CD14-positive monocyte (primary cell): ENCODE results near the gene KRT38. TPM values are rescaled to one million over a fixed set of nuclear protein-coding genes. Genes with fewer than 3 reads are reported as not detected.

Experiments used
- DNase-seq, 3 donors: peaks; one replicate each; pipeline ENCODE4 v3.0.0-alpha.2; 2011 to 2022
- H2AFZ ChIP-seq: 2 replicates; pipeline ENCODE4 v1.6.0; 2012; ENCODE audit warnings: mild to moderate bottlenecking, low read depth, low read length, inconsistent platforms; ENCODE audit not compliant: insufficient read depth, poor library complexity, severe bottlenecking
- H3K27ac ChIP-seq, 2 donors: 1 replicate in 1 of 2; 2 replicates in 1 of 2; pipeline ENCODE4 v1.5.1; 2012 to 2013; ENCODE audit warnings: low read length in 2 of 2, control low read depth in 1 of 2, inconsistent platforms in 1 of 2, low read depth in 1 of 2, mild to moderate bottlenecking in 1 of 2
- H3K27me3 ChIP-seq, 2 donors: one replicate each; pipeline versions ENCODE4 v1.6.0 to v1.6.1; 2011 to 2013; ENCODE audit warnings: low read length in 2 of 2; ENCODE audit not compliant: control insufficient read depth in 2 of 2, insufficient read depth in 2 of 2
- H3K36me3 ChIP-seq, 2 donors: replicated peaks in 1 of 2; 1 replicate in 1 of 2; 2 replicates in 1 of 2; pipeline versions ENCODE4 v1.5.1 to v1.6.1; 2012 to 2013; ENCODE audit warnings: low read length in 2 of 2, control low read depth in 1 of 2, inconsistent platforms in 1 of 2, mild to moderate bottlenecking in 1 of 2; ENCODE audit not compliant: insufficient read depth in 2 of 2, control insufficient read depth in 1 of 2
- H3K4me1 ChIP-seq, 2 donors: 1 replicate in 1 of 2; 2 replicates in 1 of 2; pipeline versions ENCODE4 v1.5.1 to v1.6.1; 2012 to 2013; ENCODE audit warnings: low read length in 2 of 2, control low read depth in 1 of 2, inconsistent platforms in 1 of 2, mild to moderate bottlenecking in 1 of 2, moderate library complexity in 1 of 2; ENCODE audit not compliant: insufficient read depth in 2 of 2, control insufficient read depth in 1 of 2
- H3K4me2 ChIP-seq: replicated peaks from 2 replicates; pipeline ENCODE3; 2012; ENCODE audit warnings: low read length, moderate library complexity, mild to moderate bottlenecking; ENCODE audit not compliant: poor library complexity, severe bottlenecking; ENCODE audit errors: extremely low read depth
- H3K4me3 ChIP-seq, 3 experiments: fragments of 200-600 bp in 1 of 3; sonication (generic) in 1 of 3; replicated peaks in 1 of 3; 1 replicate in 2 of 3; 2 replicates in 1 of 3; pipeline ENCODE4 v1.5.1; 2011 to 2013; ENCODE audit warnings: low read length in 3 of 3, mild to moderate bottlenecking in 3 of 3, control low read depth in 2 of 3, low read depth in 2 of 3, inconsistent platforms in 1 of 3, moderate library complexity in 1 of 3
- H3K79me2 ChIP-seq: 2 replicates; pipeline ENCODE4 v1.6.0; 2012; ENCODE audit warnings: mild to moderate bottlenecking, control low read depth, inconsistent platforms, low read length, moderate library complexity; ENCODE audit not compliant: insufficient read depth
- H3K9ac ChIP-seq: 2 replicates; pipeline ENCODE4 v1.6.0; 2017; ENCODE audit warnings: low read length, mild to moderate bottlenecking; ENCODE audit not compliant: insufficient read depth, poor library complexity, severe bottlenecking
- H3K9me3 ChIP-seq, 2 donors: replicated peaks in 1 of 2; 1 replicate in 1 of 2; 2 replicates in 1 of 2; pipeline versions ENCODE4 v1.5.1 to v1.6.1; 2012 to 2013; ENCODE audit warnings: low read length in 2 of 2, control low read depth in 1 of 2; ENCODE audit not compliant: control insufficient read depth in 1 of 2, insufficient read depth in 1 of 2
- H4K20me1 ChIP-seq: 2 replicates; pipeline ENCODE4 v1.6.0; 2012; ENCODE audit warnings: mild to moderate bottlenecking, low read length, control low read depth, moderate library complexity; ENCODE audit not compliant: insufficient read depth
- H3K27ac Mint-ChIP-seq, 7 donors: one replicate each; pipeline ENCODE4 v1.8.0; 2020; ENCODE audit warnings: mild to moderate bottlenecking in 7 of 7, mixed read lengths in 7 of 7, moderate library complexity in 6 of 7, inconsistent platforms in 2 of 7
- H3K27me3 Mint-ChIP-seq, 3 donors: one replicate each; pipeline ENCODE4 v1.8.0; 2021 to 2022; ENCODE audit warnings: low read depth in 3 of 3, mild to moderate bottlenecking in 3 of 3, mixed read lengths in 3 of 3, moderate library complexity in 3 of 3, inconsistent platforms in 1 of 3
- H3K36me3 Mint-ChIP-seq, 2 donors: one replicate each; pipeline ENCODE4 v1.8.0; 2020; ENCODE audit warnings: mixed read lengths in 2 of 2, inconsistent platforms in 1 of 2, mild to moderate bottlenecking in 1 of 2
- H3K4me1 Mint-ChIP-seq: one replicate; pipeline ENCODE4 v1.8.0; 2020; ENCODE audit warnings: mild to moderate bottlenecking, mixed read lengths
- H3K4me3 Mint-ChIP-seq, 2 donors: one replicate each; pipeline ENCODE4 v1.8.0; 2020; ENCODE audit warnings: mild to moderate bottlenecking in 2 of 2, mixed read lengths in 2 of 2, moderate library complexity in 1 of 2
- H3K9me3 Mint-ChIP-seq, 7 donors: one replicate each; pipeline ENCODE4 v1.8.0; 2020 to 2022; ENCODE audit warnings: mixed read lengths in 7 of 7, mild to moderate bottlenecking in 6 of 7, moderate library complexity in 6 of 7, inconsistent platforms in 2 of 7
- WGBS: methylation state at CpG from one replicate; pipeline ENCODE4 v1.1.5; 2013; ENCODE audit warnings: missing lambda C conversion rate; ENCODE audit not compliant: insufficient coverage; 5-methylcytosine and 5-hydroxymethylcytosine counted together
- intact Hi-C, 2 donors: fragments of 100-400 bp; cut with micrococcal nuclease; formaldehyde crosslinking; loops; one replicate each; pipeline versions ENCODE4 v1.15.0 to v1.15.1; 2023
- polyA plus RNA-seq, 3 donors: library from polyadenylated mRNA; depleted of rRNA in 1 of 3; unstranded in 2 of 3; stranded (reverse) in 1 of 3; fragments of 300-500 nt in 2 of 3; fragments of >200 nt in 1 of 3; fragmentation: Illumina TruSeq in 2 of 3; gene quantifications; 1 replicate in 2 of 3; 2 replicates in 1 of 3; pipeline ENCODE4 v1.2.3, GENCODE V29; 2012 to 2021
- TF ChIP-seq, protein P1 (sequence below): fragments of 200-600 bp; IDR thresholded peaks from one replicate; pipeline ENCODE4 v1.8.0; 2022; ENCODE audit warnings: antibody characterized with exemption, mild to moderate bottlenecking

Gene KRT38
- polyA plus RNA-seq, 3 donors, result not detected

DNA sequence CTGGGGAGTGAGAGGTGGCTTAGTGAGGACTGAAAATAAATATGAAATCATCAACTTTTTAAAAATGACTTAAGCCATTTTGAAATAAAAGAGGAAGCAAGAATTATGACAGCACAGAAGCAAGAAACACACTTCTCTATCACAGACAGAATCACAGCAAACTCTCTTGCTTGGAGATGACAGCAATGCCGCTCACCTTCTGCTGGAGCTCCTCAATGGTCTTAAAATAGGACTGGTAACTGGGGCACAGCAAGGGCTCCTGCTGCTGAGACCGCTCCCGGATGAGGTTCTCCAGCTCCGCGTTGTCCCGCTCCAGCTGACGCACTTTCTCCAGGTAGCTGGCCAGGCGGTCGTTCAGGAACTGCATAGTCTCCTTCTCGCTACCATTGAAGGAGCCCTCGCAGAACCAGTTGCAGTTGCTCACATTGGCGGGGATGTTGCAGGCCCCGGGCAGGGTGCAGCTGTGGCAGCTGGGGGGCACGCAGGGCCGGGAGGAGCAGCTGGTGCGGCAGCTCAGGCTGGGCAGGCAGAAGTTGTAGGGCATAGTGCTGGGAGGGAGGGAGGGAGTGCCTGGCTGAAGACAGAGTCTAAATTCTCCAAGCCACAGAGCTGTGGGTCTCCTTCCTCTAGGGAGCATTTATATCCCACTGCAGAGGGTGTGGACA lies 43.7 kb downstream of the KRT38 start, which contains the start of gene KRT31:
TSS of gene KRT31 (minus strand) at position 613 of the 665 bp plus-strand sequence. CDS start at position 544, 69 bp downstream.
- Mint-ChIP-seq H3K4me1 (no peaks in the 10 kb centered on the region), H3K27me3 (peaks cover 4 to 12% (median 4%) of the 10 kb centered on the region in 3 donors), H3K4me3 (no peak within 1 kb of the TSS), H3K36me3 (no peaks in the 10 kb centered on the region), H3K27ac (no peak within 1 kb of the TSS), H3K9me3 (no peaks in the 10 kb centered on the region)
- Histone ChIP-seq H3K79me2 (no peaks in the 10 kb centered on the region), H3K36me3 (no peaks in the 10 kb centered on the region), H3K27me3 (no peaks in the 10 kb centered on the region), H3K4me1 (no peaks in the 10 kb centered on the region), H3K27ac (no peak within 1 kb of the TSS), H3K9ac (no peak within 1 kb of the TSS), H3K9me3 (no peaks in the 10 kb centered on the region), H3K4me2 (no peak within 1 kb of the TSS), H2AFZ (no peak within 1 kb of the TSS), H4K20me1 (no peaks in the 10 kb centered on the region), H3K4me3 (no peak within 1 kb of the TSS)
- DNase-seq, result no peak
- intact Hi-C loops, result no loop called here
- 94% methylated on average over 5 of the region's 16 CpGs for WGBS
- TF ChIP-seq, protein P1, sequence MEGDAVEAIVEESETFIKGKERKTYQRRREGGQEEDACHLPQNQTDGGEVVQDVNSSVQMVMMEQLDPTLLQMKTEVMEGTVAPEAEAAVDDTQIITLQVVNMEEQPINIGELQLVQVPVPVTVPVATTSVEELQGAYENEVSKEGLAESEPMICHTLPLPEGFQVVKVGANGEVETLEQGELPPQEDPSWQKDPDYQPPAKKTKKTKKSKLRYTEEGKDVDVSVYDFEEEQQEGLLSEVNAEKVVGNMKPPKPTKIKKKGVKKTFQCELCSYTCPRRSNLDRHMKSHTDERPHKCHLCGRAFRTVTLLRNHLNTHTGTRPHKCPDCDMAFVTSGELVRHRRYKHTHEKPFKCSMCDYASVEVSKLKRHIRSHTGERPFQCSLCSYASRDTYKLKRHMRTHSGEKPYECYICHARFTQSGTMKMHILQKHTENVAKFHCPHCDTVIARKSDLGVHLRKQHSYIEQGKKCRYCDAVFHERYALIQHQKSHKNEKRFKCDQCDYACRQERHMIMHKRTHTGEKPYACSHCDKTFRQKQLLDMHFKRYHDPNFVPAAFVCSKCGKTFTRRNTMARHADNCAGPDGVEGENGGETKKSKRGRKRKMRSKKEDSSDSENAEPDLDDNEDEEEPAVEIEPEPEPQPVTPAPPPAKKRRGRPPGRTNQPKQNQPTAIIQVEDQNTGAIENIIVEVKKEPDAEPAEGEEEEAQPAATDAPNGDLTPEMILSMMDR, result no peak

DNA sequence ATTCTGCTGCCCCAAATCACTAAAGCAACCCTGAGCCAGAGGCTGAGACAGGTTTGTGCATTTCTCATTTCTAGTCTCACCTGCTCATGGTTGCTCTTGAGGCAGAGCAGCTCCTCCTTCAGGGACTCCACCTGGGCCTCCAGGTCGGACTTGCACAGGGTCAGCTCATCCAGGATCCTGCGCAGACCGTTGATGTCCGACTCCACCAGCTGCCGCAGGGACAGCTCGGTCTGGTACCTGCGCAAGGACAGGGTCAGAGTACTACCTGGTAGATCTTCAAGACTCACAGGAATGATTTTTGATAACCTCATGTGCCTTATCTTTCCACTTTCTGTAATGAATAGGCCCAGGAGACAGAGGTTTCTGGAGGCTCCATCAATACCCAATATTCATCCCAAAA lies 44.4 kb downstream of the KRT38 start:
- 96% methylated on average over 7 of the region's 7 CpGs for WGBS
- no peak for DNase-seq
- no peaks in the 10 kb centered on the region for H4K20me1 ChIP-seq
- H3K4me3 ChIP-seq, result no peak overlapping the region
- no peaks in the 10 kb centered on the region for H3K36me3 ChIP-seq
- no peak overlapping the region for H3K4me2 ChIP-seq
- no peaks in the 10 kb centered on the region for H3K9me3 Mint-ChIP-seq
- no peak overlapping the region for H3K4me3 Mint-ChIP-seq
- H3K9me3 ChIP-seq, result no peaks in the 10 kb centered on the region
- H3K4me1 ChIP-seq, result no peaks in the 10 kb centered on the region
- H3K79me2 ChIP-seq, result no peaks in the 10 kb centered on the region
- no peak overlapping the region for H2AFZ ChIP-seq
- H3K27ac Mint-ChIP-seq, result no peak overlapping the region
- H3K9ac ChIP-seq, result no peak overlapping the region
- intact Hi-C loops, result no loop called here
- H3K27ac ChIP-seq, result no peak overlapping the region
- H3K4me1 Mint-ChIP-seq, result no peaks in the 10 kb centered on the region
- H3K27me3 Mint-ChIP-seq, result peaks cover 4 to 10% (median 4%) of the 10 kb centered on the region in 3 donors
- H3K36me3 Mint-ChIP-seq, result no peaks in the 10 kb centered on the region
- TF ChIP-seq, protein P1, result no peak
- peaks cover 0 to 3% of the 10 kb centered on the region in 2 donors for H3K27me3 ChIP-seq
